NB4 (cell line): Measurements from ENCODE around the gene TTLL5.

ENCODE experiments used
- POLR2A ChIP-seq: IDR thresholded peaks from 2 replicates; pipeline ENCODE4 v1.6.1; 2011; ENCODE audit warnings: mild to moderate bottlenecking; ENCODE audit not compliant: insufficient read length; ENCODE audit errors: extremely low read depth
- TF ChIP-seq, protein P1 (sequence below): IDR thresholded peaks from one replicate; pipeline ENCODE4 v1.5.1; 2012; ENCODE audit warnings: low read depth, low read length
- TF ChIP-seq, protein P2 (sequence below): IDR thresholded peaks from 2 replicates; pipeline ENCODE4 v1.6.1; 2011; ENCODE audit warnings: low read depth, low read length

- TF ChIP-seq, protein P1, sequence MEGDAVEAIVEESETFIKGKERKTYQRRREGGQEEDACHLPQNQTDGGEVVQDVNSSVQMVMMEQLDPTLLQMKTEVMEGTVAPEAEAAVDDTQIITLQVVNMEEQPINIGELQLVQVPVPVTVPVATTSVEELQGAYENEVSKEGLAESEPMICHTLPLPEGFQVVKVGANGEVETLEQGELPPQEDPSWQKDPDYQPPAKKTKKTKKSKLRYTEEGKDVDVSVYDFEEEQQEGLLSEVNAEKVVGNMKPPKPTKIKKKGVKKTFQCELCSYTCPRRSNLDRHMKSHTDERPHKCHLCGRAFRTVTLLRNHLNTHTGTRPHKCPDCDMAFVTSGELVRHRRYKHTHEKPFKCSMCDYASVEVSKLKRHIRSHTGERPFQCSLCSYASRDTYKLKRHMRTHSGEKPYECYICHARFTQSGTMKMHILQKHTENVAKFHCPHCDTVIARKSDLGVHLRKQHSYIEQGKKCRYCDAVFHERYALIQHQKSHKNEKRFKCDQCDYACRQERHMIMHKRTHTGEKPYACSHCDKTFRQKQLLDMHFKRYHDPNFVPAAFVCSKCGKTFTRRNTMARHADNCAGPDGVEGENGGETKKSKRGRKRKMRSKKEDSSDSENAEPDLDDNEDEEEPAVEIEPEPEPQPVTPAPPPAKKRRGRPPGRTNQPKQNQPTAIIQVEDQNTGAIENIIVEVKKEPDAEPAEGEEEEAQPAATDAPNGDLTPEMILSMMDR: no peak
- TF ChIP-seq POLR2A: no peak
- TF ChIP-seq, protein P2, sequence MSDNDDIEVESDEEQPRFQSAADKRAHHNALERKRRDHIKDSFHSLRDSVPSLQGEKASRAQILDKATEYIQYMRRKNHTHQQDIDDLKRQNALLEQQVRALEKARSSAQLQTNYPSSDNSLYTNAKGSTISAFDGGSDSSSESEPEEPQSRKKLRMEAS: no peak
Observed at GRCh38 chr14:75794615-75795038, 133.6 kb downstream of the TTLL5 start.
